Neutrophil (primary cell): ENCODE data around the gene TAF7L.
"Not testable (repeated sequence)": the region's sequence is repeated elsewhere in the genome, so short reads cannot be mapped to it uniquely, and the experiment has no call there.

Experiments used
- H3K27ac ChIP-seq: fragments of 200-600 bp; sonication (generic); 2 replicates; pipeline ENCODE4 v1.5.1; 2016; ENCODE audit warnings: mild to moderate bottlenecking, moderate library complexity
- H3K27me3 ChIP-seq: fragments of 200-600 bp; sonication (generic); 2 replicates; pipeline ENCODE4 v1.6.0; 2016; ENCODE audit warnings: mild to moderate bottlenecking
- H3K36me3 ChIP-seq: fragments of 200-600 bp; sonication (generic); 2 replicates; pipeline ENCODE4 v1.5.1; 2017
- H3K4me1 ChIP-seq, 2 experiments: fragments of 200-600 bp in 1 of 2; sonication (generic) in 1 of 2; 1 replicate in 1 of 2; 2 replicates in 1 of 2; pipeline versions ENCODE4 v1.5.1 to v1.6.1; 2013 to 2016; ENCODE audit warnings: low read depth in 1 of 2, low read length in 1 of 2, mild to moderate bottlenecking in 1 of 2, moderate library complexity in 1 of 2; ENCODE audit not compliant: control insufficient read depth in 1 of 2, insufficient read depth in 1 of 2
- H3K4me3 ChIP-seq, 2 experiments: fragments of 200-600 bp in 1 of 2; sonication (generic) in 1 of 2; 1 replicate in 1 of 2; 2 replicates in 1 of 2; pipeline ENCODE4 v1.5.1; 2013 to 2016; ENCODE audit warnings: low read depth in 1 of 2, low read length in 1 of 2, mild to moderate bottlenecking in 1 of 2, moderate library complexity in 1 of 2
- H3K9me3 ChIP-seq: fragments of 200-600 bp; sonication (generic); 2 replicates; pipeline ENCODE4 v1.5.1; 2016
- CTCF ChIP-seq: fragments of 200-600 bp; sonication (generic); IDR thresholded peaks from 2 replicates; pipeline ENCODE4 v1.5.1; 2016; ENCODE audit warnings: antibody characterized with exemption

The TAF7L gene

GRCh38 chrX:101290957-101291603, at the start of gene TAF7L:
Gene TAF7L, minus strand, starts transcription at chrX:101291334. Its CDS starts 3,791 bp downstream, at chrX:101287543.
- Histone ChIP-seq H3K27me3 (peaks cover 21% of the 10 kb centered on the region), H3K4me3 (no peak within 1 kb of the TSS), H3K27ac (no peak within 1 kb of the TSS), H3K36me3 (no peaks in the 10 kb centered on the region), H3K9me3 (no peaks in the 10 kb centered on the region), H3K4me1 (no peaks in the 10 kb centered on the region)
- no peak for TF ChIP-seq CTCF

GRCh38 chrX:101337776-101338271, 46.7 kb upstream of the TAF7L start:
- Histone ChIP-seq H3K36me3 (no peaks in the 10 kb centered on the region), H3K27me3 (no peaks in the 10 kb centered on the region), H3K4me3 (no peak overlapping the region), H3K27ac (no peak overlapping the region), H3K4me1 (no peaks in the 10 kb centered on the region), H3K9me3 (no peaks in the 10 kb centered on the region)
- no peak for TF ChIP-seq CTCF

GRCh38 chrX:101334310-101334709, 43.2 kb upstream of the TAF7L start:
- not testable (repeated sequence) for H3K4me3 ChIP-seq, H3K9me3 ChIP-seq, H3K36me3 ChIP-seq, H3K27me3 ChIP-seq, H3K4me1 ChIP-seq, H3K27ac ChIP-seq

GRCh38 chrX:101326600-101326999, 35.5 kb upstream of the TAF7L start:
- not testable (repeated sequence) for H3K9me3 ChIP-seq, H3K4me1 ChIP-seq, H3K27ac ChIP-seq, H3K36me3 ChIP-seq, H3K27me3 ChIP-seq, H3K4me3 ChIP-seq

GRCh38 chrX:101303790-101304189, 12.7 kb upstream of the TAF7L start:
- TF ChIP-seq CTCF, result no peak
- no peak overlapping the region for H3K4me3 ChIP-seq
- no peaks in the 10 kb centered on the region for H3K36me3 ChIP-seq
- H3K27ac ChIP-seq, result no peak overlapping the region
- H3K4me1 ChIP-seq, result no peaks in the 10 kb centered on the region
- H3K9me3 ChIP-seq, result no peaks in the 10 kb centered on the region
- no peaks in the 10 kb centered on the region for H3K27me3 ChIP-seq

GRCh38 chrX:101295603-101296002, 4.5 kb upstream of the TAF7L start:
- H3K36me3 ChIP-seq, H3K4me1 ChIP-seq, H3K27ac ChIP-seq, H3K9me3 ChIP-seq, H3K4me3 ChIP-seq: not testable (repeated sequence)
- H3K27me3 ChIP-seq, result peaks cover 12% of the 10 kb centered on the region

- Histone ChIP-seq H3K4me1 (no peaks in the 10 kb centered on the region), H3K4me3 (no peak overlapping the region), H3K27ac (no peak overlapping the region), H3K9me3 (no peaks in the 10 kb centered on the region), H3K27me3 (peaks cover 21% of the 10 kb centered on the region), H3K36me3 (no peaks in the 10 kb centered on the region)
- no peak for TF ChIP-seq CTCF
These were observed 3.7 kb downstream of the TAF7L start for GRCh38 chrX:101287402-101287801.
